Astrocyte (in vitro differentiated cells and primary cell): ENCODE results near the gene VPS37D.

Experiments used
- CTCF ChIP-seq: IDR thresholded peaks from 2 replicates; pipeline ENCODE4 v1.5.1; 2011; ENCODE audit warnings: low read depth, mild to moderate bottlenecking, inconsistent platforms, low read length, moderate library complexity; ENCODE audit not compliant: insufficient read depth
- EZH2 ChIP-seq: IDR thresholded peaks from 2 replicates; pipeline ENCODE4 v1.6.1; 2012; ENCODE audit warnings: mild to moderate bottlenecking, low read length, inconsistent platforms; ENCODE audit not compliant: insufficient read depth

GRCh38 chr7:73671857-73672445 is 4.3 kb downstream of the VPS37D start:
- no peak for TF ChIP-seq CTCF
- no peak for TF ChIP-seq EZH2
